ENCODE data around the gene SLC4A1.
"Not testable (repeated sequence)": the region's sequence is repeated elsewhere in the genome, so short reads cannot be mapped to it uniquely, and the experiment has no call there.

SLC4A1 gene

GRCh38 chr17:44255915-44256314 is 12.0 kb downstream of the SLC4A1 start:
- FAIRE-seq = no peak

GRCh38 chr17:44254361-44255095 is 13.4 kb downstream of the SLC4A1 start:
- FAIRE-seq = no peak

GRCh38 chr17:44253006-44253405 is 14.9 kb downstream of the SLC4A1 start:
- FAIRE-seq = no peak

GRCh38 chr17:44251062-44251461 is 16.9 kb downstream of the SLC4A1 start:
- FAIRE-seq = no peak

GRCh38 chr17:44249501-44250246 is 18.3 kb downstream of the SLC4A1 start:
- no peak for FAIRE-seq

- FAIRE-seq = no peak
Observed at GRCh38 chr17:44247876-44248736, 19.8 kb downstream of the SLC4A1 start.

GRCh38 chr17:44247440-44247841 is 20.5 kb downstream of the SLC4A1 start:
- no peak for FAIRE-seq

GRCh38 chr17:44241106-44241624 is 26.8 kb downstream of the SLC4A1 start:
- no peak for FAIRE-seq

- FAIRE-seq = not testable (repeated sequence)
Observed at GRCh38 chr17:44237886-44238285, 30.0 kb downstream of the SLC4A1 start.

- FAIRE-seq = no peak
Observed at GRCh38 chr17:44236444-44236991, 31.4 kb downstream of the SLC4A1 start.

GRCh38 chr17:44235583-44235936 is 32.4 kb downstream of the SLC4A1 start:
- FAIRE-seq = no peak

GRCh38 chr17:44233582-44233981 is 34.4 kb downstream of the SLC4A1 start:
- FAIRE-seq = no peak

GRCh38 chr17:44232061-44232460 is 35.9 kb downstream of the SLC4A1 start:
- FAIRE-seq = no peak

GRCh38 chr17:44230140-44230539 is 37.8 kb downstream of the SLC4A1 start:
- FAIRE-seq = no peak

GRCh38 chr17:44229090-44229489 is 38.8 kb downstream of the SLC4A1 start:
- FAIRE-seq = no peak

GRCh38 chr17:44223541-44224071 is 44.3 kb downstream of the SLC4A1 start:
- no peak for FAIRE-seq

- no peak for FAIRE-seq
Observed at GRCh38 chr17:44222112-44222869, 45.6 kb downstream of the SLC4A1 start.

GRCh38 chr17:44221862-44222111 is 46.1 kb downstream of the SLC4A1 start:
- FAIRE-seq = no peak

GRCh38 chr17:44221084-44221861 is 46.7 kb downstream of the SLC4A1 start:
- no peak for FAIRE-seq

GRCh38 chr17:44220213-44221083 is 47.5 kb downstream of the SLC4A1 start:
- FAIRE-seq = no peak
